ENCODE results near the gene ZIC1. TPM values are rescaled to one million over a fixed set of nuclear protein-coding genes. Genes with fewer than 3 reads are reported as not detected.

The ZIC1 gene
- total RNA-seq, 2 experiments from 2014 or later: not detected

GRCh38 chr3:147395899-147396711, 13.1 kb upstream of the ZIC1 start:
- CTCF ChIA-PET (ENCODE audit: unreplicated experiment): no interaction called here
- H3K9me3 ChIP-seq (ENCODE audit: low read length): no peaks in the 10 kb centered on the region
- TF ChIP-seq EZH2phosphoT487 (IDR thresholded peaks at IDR 0.05; ENCODE audit: borderline replicate concordance, low read depth, low read length) (no peak), CTCF (conservative IDR thresholded peaks at IDR 0.05; ENCODE audit: low read length) (no peak)
- H2AFZ ChIP-seq (ENCODE audit: low read length): no peak overlapping the region
- H3K36me3 ChIP-seq (ENCODE audit: insufficient read depth, low read length): no peaks in the 10 kb centered on the region
- H3K4me3 ChIP-seq (ENCODE audit: low read depth, low read length, poor library complexity, severe bottlenecking): no peak overlapping the region
- no peaks in the 10 kb centered on the region for H4K20me1 ChIP-seq (ENCODE audit: insufficient read depth, low read length)
- intact Hi-C loops (cut with micrococcal nuclease; ENCODE audit: unreplicated experiment): no loop called here
- H3K9me2 ChIP-seq (ENCODE audit: insufficient read depth, low read length): no peaks in the 10 kb centered on the region
- no peaks in the 10 kb centered on the region for H3K79me2 ChIP-seq (ENCODE audit: insufficient read depth, low read depth, low read length)
- POLR2A ChIA-PET: no interaction called here
- H3K4me2 ChIP-seq (ENCODE audit: low read length): no peak overlapping the region
- BruUV-seq (replicated peaks): no TSS peak
- no peaks in the 10 kb centered on the region for H3K4me1 ChIP-seq (ENCODE audit: insufficient read depth, low read length, poor library complexity, severe bottlenecking)
- DNase-seq (ENCODE audit: low spot score): no peak
- H3K27ac ChIP-seq (ENCODE audit: low read depth, low read length, poor library complexity, severe bottlenecking): no peak overlapping the region

GRCh38 chr3:147396712-147397046, 12.5 kb upstream of the ZIC1 start:
- Histone ChIP-seq H3K27ac (ENCODE audit: low read depth, low read length, poor library complexity, severe bottlenecking) (no peak overlapping the region), H3K4me1 (ENCODE audit: insufficient read depth, low read length, poor library complexity, severe bottlenecking) (no peaks in the 10 kb centered on the region), H3K4me3 (ENCODE audit: low read depth, low read length, poor library complexity, severe bottlenecking) (no peak overlapping the region), H3K9me3 (ENCODE audit: low read length) (no peaks in the 10 kb centered on the region), H3K79me2 (ENCODE audit: insufficient read depth, low read depth, low read length) (no peaks in the 10 kb centered on the region), H2AFZ (ENCODE audit: low read length) (no peak overlapping the region), H3K36me3 (ENCODE audit: insufficient read depth, low read length) (no peaks in the 10 kb centered on the region), H4K20me1 (ENCODE audit: insufficient read depth, low read length) (no peaks in the 10 kb centered on the region), H3K4me2 (ENCODE audit: low read length) (no peak overlapping the region), H3K9me2 (ENCODE audit: insufficient read depth, low read length) (no peaks in the 10 kb centered on the region)
- no peak for TF ChIP-seq CTCF (conservative IDR thresholded peaks at IDR 0.05; ENCODE audit: low read length)
- TF ChIP-seq EZH2phosphoT487 (IDR thresholded peaks at IDR 0.05; ENCODE audit: borderline replicate concordance, low read depth, low read length): no peak
- BruUV-seq (replicated peaks): no TSS peak
- ChIA-PET CTCF (ENCODE audit: unreplicated experiment) (no interaction called here), POLR2A (no interaction called here)
- no peak for DNase-seq (ENCODE audit: low spot score)
- intact Hi-C loops (cut with micrococcal nuclease; ENCODE audit: unreplicated experiment): no loop called here

DNA sequence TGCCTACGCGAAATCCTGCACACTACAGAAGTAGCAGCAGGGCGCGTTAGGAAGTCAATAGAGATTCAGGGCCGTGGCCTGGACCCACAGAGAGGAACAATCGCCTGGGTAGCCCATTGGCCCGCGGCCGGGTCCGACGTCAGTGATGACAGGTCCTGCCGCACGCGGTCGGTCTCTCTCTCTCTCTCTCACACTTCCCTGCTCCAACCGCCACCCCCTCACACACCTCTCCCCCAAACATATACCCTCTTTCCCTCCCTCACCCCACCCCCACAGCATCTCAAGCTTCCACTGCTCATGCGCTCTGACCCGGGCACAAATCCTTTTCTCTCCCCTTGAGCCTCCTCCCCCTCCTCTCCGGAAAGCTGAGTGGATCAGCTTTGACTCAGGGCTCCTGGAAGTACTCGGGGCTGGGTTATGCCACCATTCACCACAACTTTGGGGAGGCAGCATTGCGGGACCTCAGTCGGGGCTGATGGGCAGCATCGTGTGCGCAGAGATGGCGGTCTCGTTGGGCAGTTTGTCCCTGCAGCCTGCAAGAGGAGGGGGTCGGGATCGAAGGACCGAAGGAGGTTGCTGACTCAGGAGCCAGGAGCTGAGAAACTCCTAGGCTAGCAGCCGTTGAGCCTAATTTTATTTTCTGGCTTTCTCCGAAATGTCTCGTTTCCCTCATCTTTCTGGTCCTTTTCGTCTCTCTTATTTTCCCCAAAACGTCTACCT, 11.8 kb upstream of the ZIC1 start:
- H3K27ac ChIP-seq (ENCODE audit: low read depth, low read length, poor library complexity, severe bottlenecking): no peak overlapping the region
- no peaks in the 10 kb centered on the region for H3K9me3 ChIP-seq (ENCODE audit: low read length)
- BruUV-seq (replicated peaks): no TSS peak
- no peak for TF ChIP-seq EZH2phosphoT487 (IDR thresholded peaks at IDR 0.05; ENCODE audit: borderline replicate concordance, low read depth, low read length)
- TF ChIP-seq CTCF (conservative IDR thresholded peaks at IDR 0.05; ENCODE audit: low read length): no peak
- H3K9me2 ChIP-seq (ENCODE audit: insufficient read depth, low read length): no peaks in the 10 kb centered on the region
- H2AFZ ChIP-seq (ENCODE audit: low read length): no peak overlapping the region
- ChIA-PET CTCF (ENCODE audit: unreplicated experiment) (no interaction called here), POLR2A (no interaction called here)
- no peaks in the 10 kb centered on the region for H4K20me1 ChIP-seq (ENCODE audit: insufficient read depth, low read length)
- DNase-seq (ENCODE audit: low spot score): no peak
- H3K4me3 ChIP-seq (ENCODE audit: low read depth, low read length, poor library complexity, severe bottlenecking): no peak overlapping the region
- no peaks in the 10 kb centered on the region for H3K79me2 ChIP-seq (ENCODE audit: insufficient read depth, low read depth, low read length)
- no peaks in the 10 kb centered on the region for H3K36me3 ChIP-seq (ENCODE audit: insufficient read depth, low read length)
- no peak overlapping the region for H3K4me2 ChIP-seq (ENCODE audit: low read length)
- intact Hi-C loops (cut with micrococcal nuclease; ENCODE audit: unreplicated experiment): no loop called here
- H3K4me1 ChIP-seq (ENCODE audit: insufficient read depth, low read length, poor library complexity, severe bottlenecking): no peaks in the 10 kb centered on the region
